ENCODE measurements around the gene GRPEL1.

GRCh38 chr4:7055990-7056325 is 11.9 kb downstream of the GRPEL1 start:
- TF ChIP-seq CTCF (IDR thresholded peaks at IDR 0.05 in 2 of 3, conservative IDR thresholded peaks at IDR 0.05 in 1 of 3; ENCODE audit: control insufficient read depth in 2 of 3, extremely low read depth in 1 of 3, insufficient read depth in 1 of 3, low read depth in 3 of 3, low read length in 3 of 3) (no peak), EZH2 (IDR thresholded peaks at IDR 0.05; ENCODE audit: borderline replicate concordance, control insufficient read depth, low read depth, low read length) (no peak), CEBPZ (IDR thresholded peaks at IDR 0.05; ENCODE audit: low read depth, low read length) (no peak), POLR2A (IDR thresholded peaks at IDR 0.05; ENCODE audit: low read depth, low read length) (no peak), CHD2 (IDR thresholded peaks at IDR 0.05; ENCODE audit: borderline replicate concordance, low read depth, low read length) (no peak), E2F4 (IDR thresholded peaks at IDR 0.05; ENCODE audit: low read depth, low read length) (no peak), EP300 (IDR thresholded peaks at IDR 0.05; ENCODE audit: borderline replicate concordance in 1 of 2, control insufficient read depth in 1 of 2, low read depth in 2 of 2, low read length in 2 of 2) (no peak), TCF7 (IDR thresholded peaks at IDR 0.05; ENCODE audit: borderline replicate concordance) (no peak), ZBTB11 (CRISPR knock-in tag; IDR thresholded peaks at IDR 0.05) (no peak), EGR1 (IDR thresholded peaks at IDR 0.05; ENCODE audit: borderline replicate concordance in 1 of 2, low read depth in 2 of 2, low read length in 2 of 2) (no peak), KAT2A (conservative IDR thresholded peaks at IDR 0.05; ENCODE audit: control insufficient read depth, low read depth, low read length) (no peak), CHD1 (IDR thresholded peaks at IDR 0.05; ENCODE audit: low read depth, low read length) (no peak)
